Stomach smooth muscle (tissue), 2 donors: Measurements from ENCODE around the gene EPB41L3.
"Not testable (repeated sequence)": the region's sequence is repeated elsewhere in the genome, so short reads cannot be mapped to it uniquely, and the experiment has no call there.

Source experiments
- H3K27ac ChIP-seq: one replicate; pipeline ENCODE4 v1.7.0; 2013; ENCODE audit warnings: mild to moderate bottlenecking, low read length, inconsistent platforms
- H3K27me3 ChIP-seq, 2 donors: one replicate each; pipeline ENCODE4 v1.7.0; 2013; ENCODE audit warnings: low read length in 2 of 2; ENCODE audit not compliant: insufficient read depth in 2 of 2, control insufficient read depth in 1 of 2
- H3K36me3 ChIP-seq, 2 donors: one replicate each; pipeline ENCODE4 v1.7.0; 2013; ENCODE audit warnings: low read length in 2 of 2; ENCODE audit not compliant: control insufficient read depth in 2 of 2, insufficient read depth in 2 of 2
- H3K4me1 ChIP-seq: one replicate; pipeline ENCODE4 v1.7.0; 2013; ENCODE audit warnings: low read length; ENCODE audit not compliant: control insufficient read depth, insufficient read depth
- H3K4me3 ChIP-seq, 2 donors: one replicate each; pipeline ENCODE4 v1.7.0; 2013; ENCODE audit warnings: low read length in 2 of 2
- H3K9ac ChIP-seq, 2 donors: one replicate each; pipeline ENCODE4 v1.7.0; 2013; ENCODE audit warnings: low read length in 2 of 2, mild to moderate bottlenecking in 1 of 2
- H3K9me3 ChIP-seq, 2 donors: one replicate each; pipeline ENCODE4 v1.7.0; 2013; ENCODE audit warnings: low read length in 2 of 2; ENCODE audit not compliant: control insufficient read depth in 2 of 2
- donor health status: healthy.
- donor health status: Pancreatic carcinoma.

EPB41L3 gene

GRCh38 chr18:5515011-5515784 lies 28.6 kb downstream of the EPB41L3 start:
- H3K9ac ChIP-seq: no peak overlapping the region
- H3K4me1 ChIP-seq: no peaks in the 10 kb centered on the region
- no peaks in the 10 kb centered on the region for H3K9me3 ChIP-seq
- H3K36me3 ChIP-seq: no peaks in the 10 kb centered on the region
- no peak overlapping the region for H3K4me3 ChIP-seq
- peaks cover 0 to 2% of the 10 kb centered on the region in 2 donors for H3K27me3 ChIP-seq
- no peak overlapping the region for H3K27ac ChIP-seq

- H3K9ac ChIP-seq: no peak overlapping the region
- H3K36me3 ChIP-seq: no peaks in the 10 kb centered on the region
- H3K27ac ChIP-seq: no peak overlapping the region
- H3K4me3 ChIP-seq: no peak overlapping the region
- H3K4me1 ChIP-seq: no peaks in the 10 kb centered on the region
- H3K9me3 ChIP-seq: no peaks in the 10 kb centered on the region
- peaks cover 0 to 2% of the 10 kb centered on the region in 2 donors for H3K27me3 ChIP-seq
These were observed 29.9 kb downstream of the EPB41L3 start for GRCh38 chr18:5513947-5514346.

GRCh38 chr18:5512176-5512575 lies 31.6 kb downstream of the EPB41L3 start:
- Histone ChIP-seq H3K9me3 (no peaks in the 10 kb centered on the region), H3K27me3 (no peaks in the 10 kb centered on the region), H3K36me3 (no peaks in the 10 kb centered on the region), H3K4me1 (no peaks in the 10 kb centered on the region), H3K4me3 (no peak overlapping the region), H3K9ac (no peak overlapping the region), H3K27ac (no peak overlapping the region)

GRCh38 chr18:5511541-5511940 lies 32.3 kb downstream of the EPB41L3 start:
- H3K36me3 ChIP-seq, H3K9ac ChIP-seq, H3K9me3 ChIP-seq, H3K4me3 ChIP-seq, H3K27ac ChIP-seq, H3K27me3 ChIP-seq, H3K4me1 ChIP-seq: not testable (repeated sequence)

- Histone ChIP-seq H3K4me3 (no peak overlapping the region), H3K4me1 (no peaks in the 10 kb centered on the region), H3K36me3 (no peaks in the 10 kb centered on the region), H3K27ac (no peak overlapping the region), H3K9me3 (no peaks in the 10 kb centered on the region), H3K9ac (no peak overlapping the region), H3K27me3 (no peaks in the 10 kb centered on the region)
These were observed 33.5 kb downstream of the EPB41L3 start for GRCh38 chr18:5510135-5510846.

GRCh38 chr18:5508821-5509220 lies 35.0 kb downstream of the EPB41L3 start:
- Histone ChIP-seq H3K27ac (no peak overlapping the region), H3K9ac (no peak overlapping the region), H3K4me1 (no peaks in the 10 kb centered on the region), H3K27me3 (no peaks in the 10 kb centered on the region), H3K9me3 (no peaks in the 10 kb centered on the region), H3K4me3 (no peak overlapping the region), H3K36me3 (no peaks in the 10 kb centered on the region)

- Histone ChIP-seq H3K4me3 (no peak overlapping the region), H3K9me3 (no peaks in the 10 kb centered on the region), H3K27me3 (no peaks in the 10 kb centered on the region), H3K9ac (no peak overlapping the region), H3K27ac (no peak overlapping the region), H3K36me3 (no peaks in the 10 kb centered on the region), H3K4me1 (no peaks in the 10 kb centered on the region)
These were observed 36.0 kb downstream of the EPB41L3 start for GRCh38 chr18:5507756-5508155.

- Histone ChIP-seq H3K4me3 (no peak overlapping the region), H3K27ac (no peak overlapping the region), H3K9ac (no peak overlapping the region), H3K36me3 (no peaks in the 10 kb centered on the region), H3K27me3 (no peaks in the 10 kb centered on the region), H3K9me3 (no peaks in the 10 kb centered on the region), H3K4me1 (no peaks in the 10 kb centered on the region)
These were observed 37.6 kb downstream of the EPB41L3 start for GRCh38 chr18:5506174-5506573.

GRCh38 chr18:5503740-5504139 lies 40.1 kb downstream of the EPB41L3 start:
- Histone ChIP-seq H3K4me1 (no peaks in the 10 kb centered on the region), H3K4me3 (no peak overlapping the region), H3K9ac (no peak overlapping the region), H3K27me3 (no peaks in the 10 kb centered on the region), H3K27ac (no peak overlapping the region), H3K36me3 (no peaks in the 10 kb centered on the region), H3K9me3 (no peaks in the 10 kb centered on the region)

GRCh38 chr18:5500158-5500939 lies 43.4 kb downstream of the EPB41L3 start:
- Histone ChIP-seq H3K27ac (no peak overlapping the region), H3K9me3 (no peaks in the 10 kb centered on the region)

More at GRCh38 chr18:5500158-5500939, 43.4 kb downstream of the EPB41L3 start:
- no peaks in the 10 kb centered on the region for H3K4me1 ChIP-seq
- no peaks in the 10 kb centered on the region for H3K36me3 ChIP-seq
- no peak overlapping the region for H3K9ac ChIP-seq
- no peak overlapping the region for H3K4me3 ChIP-seq
- H3K27me3 ChIP-seq: no peaks in the 10 kb centered on the region
